ENCODE measurements around the gene PID1. TPM values are rescaled to one million over a fixed set of nuclear protein-coding genes. Genes with fewer than 3 reads are reported as not detected.

PID1 gene
- total RNA-seq, 4 donors from 2014 or later: 1.0 to 33.0 (median 8.4) TPM

DNA sequence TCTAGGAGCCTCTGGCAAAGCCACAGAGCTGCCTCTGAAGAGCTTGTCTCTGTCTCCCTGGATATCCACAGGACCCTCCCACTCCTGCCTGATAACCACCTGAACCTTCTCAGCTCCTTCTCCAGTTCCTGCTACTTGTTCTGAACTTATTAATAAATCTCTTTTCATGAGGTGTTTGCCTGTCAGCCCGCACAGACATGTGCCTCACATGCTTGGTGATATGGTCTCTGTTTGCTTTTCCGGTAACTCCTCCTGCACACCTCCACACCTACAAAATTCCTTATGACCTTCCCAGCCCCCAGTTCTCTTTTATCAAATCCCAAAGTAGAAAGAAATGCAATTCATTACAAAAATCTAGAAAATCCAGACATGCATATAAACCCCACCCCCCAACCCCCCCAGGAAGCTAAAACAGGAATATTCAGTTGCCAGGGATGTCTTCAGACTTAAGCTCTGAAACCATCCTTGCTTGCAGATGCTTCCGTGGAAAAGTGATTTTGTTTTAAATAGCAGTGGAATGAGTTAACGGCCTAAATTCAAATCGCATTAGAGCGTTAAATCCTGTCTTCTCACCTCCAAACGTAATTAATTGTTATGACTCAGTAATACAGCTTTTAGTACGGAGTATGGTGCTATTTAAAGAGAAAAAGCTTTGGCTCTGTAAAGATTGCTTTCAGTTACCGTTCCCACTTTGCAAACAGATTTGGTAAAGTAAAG, 2.1 kb upstream of the PID1 start:
- H3K4me1 ChIP-seq: peaks cover 0 to 40% (median 14%) of the 10 kb centered on the region in 3 donors
- peak overlapping the region in 1 of 4 donors; percentile 37 for H3K27ac ChIP-seq
- DNase-seq: no peak
- 14 to 26% methylated on average over 9 of the region's 9 CpGs for WGBS, 2 donors
- H3K4me3 ChIP-seq: peak overlapping the region in 3 of 4 donors; percentile 5 to 51 (median 29)
- TF ChIP-seq, protein P1, sequence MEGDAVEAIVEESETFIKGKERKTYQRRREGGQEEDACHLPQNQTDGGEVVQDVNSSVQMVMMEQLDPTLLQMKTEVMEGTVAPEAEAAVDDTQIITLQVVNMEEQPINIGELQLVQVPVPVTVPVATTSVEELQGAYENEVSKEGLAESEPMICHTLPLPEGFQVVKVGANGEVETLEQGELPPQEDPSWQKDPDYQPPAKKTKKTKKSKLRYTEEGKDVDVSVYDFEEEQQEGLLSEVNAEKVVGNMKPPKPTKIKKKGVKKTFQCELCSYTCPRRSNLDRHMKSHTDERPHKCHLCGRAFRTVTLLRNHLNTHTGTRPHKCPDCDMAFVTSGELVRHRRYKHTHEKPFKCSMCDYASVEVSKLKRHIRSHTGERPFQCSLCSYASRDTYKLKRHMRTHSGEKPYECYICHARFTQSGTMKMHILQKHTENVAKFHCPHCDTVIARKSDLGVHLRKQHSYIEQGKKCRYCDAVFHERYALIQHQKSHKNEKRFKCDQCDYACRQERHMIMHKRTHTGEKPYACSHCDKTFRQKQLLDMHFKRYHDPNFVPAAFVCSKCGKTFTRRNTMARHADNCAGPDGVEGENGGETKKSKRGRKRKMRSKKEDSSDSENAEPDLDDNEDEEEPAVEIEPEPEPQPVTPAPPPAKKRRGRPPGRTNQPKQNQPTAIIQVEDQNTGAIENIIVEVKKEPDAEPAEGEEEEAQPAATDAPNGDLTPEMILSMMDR (IDR thresholded peaks at IDR 0.05): no peak
- TF ChIP-seq POLR2A (IDR thresholded peaks at IDR 0.05): no peak
- H3K36me3 ChIP-seq: no peaks in the 10 kb centered on the region
- no peaks in the 10 kb centered on the region for H3K9me3 ChIP-seq
- H3K27me3 ChIP-seq: peaks cover 0 to 38% (median 0%) of the 10 kb centered on the region in 4 donors
- intact Hi-C loops (cut with DNase I): no loop called here

DNA sequence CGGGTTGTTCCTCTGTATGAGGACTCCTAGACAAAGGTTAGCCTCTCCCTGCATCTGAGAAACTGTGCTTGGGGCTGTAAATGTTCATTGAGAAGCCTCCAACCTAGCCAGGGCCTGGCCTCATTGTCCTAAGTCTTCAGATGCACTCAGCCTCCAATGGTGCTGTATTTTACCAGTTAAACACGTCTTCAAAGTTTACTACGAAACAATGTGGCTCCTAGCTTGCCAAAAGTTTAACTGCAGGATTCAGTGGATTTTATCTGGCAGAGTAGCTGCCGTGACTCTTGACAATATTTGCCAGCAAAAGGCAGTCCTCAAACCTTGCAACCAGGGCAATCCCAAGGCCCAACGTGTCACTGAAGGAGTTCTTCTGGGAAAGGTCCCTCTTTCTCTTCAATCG, 1.1 kb downstream of the PID1 start:
- H3K36me3 ChIP-seq: no peaks in the 10 kb centered on the region
- H3K27me3 ChIP-seq: peaks cover 0 to 38% (median 0%) of the 10 kb centered on the region in 4 donors
- peak overlapping the region; percentile 4 to 85 (median 66) for H3K27ac ChIP-seq
- H3K4me1 ChIP-seq: peaks cover 0 to 50% (median 14%) of the 10 kb centered on the region in 3 donors
- TF ChIP-seq, protein P1 (IDR thresholded peaks at IDR 0.05): no peak
- no peak for TF ChIP-seq POLR2A (IDR thresholded peaks at IDR 0.05)
- intact Hi-C loops (cut with DNase I): no loop called here
- no peaks in the 10 kb centered on the region for H3K9me3 ChIP-seq
- DNase-seq: no peak
- peak overlapping the region; percentile 49 to 81 (median 57) for H3K4me3 ChIP-seq
- 14 to 37% methylated on average over 4 to 6 of the region's 6 CpGs for WGBS, 2 donors

DNA sequence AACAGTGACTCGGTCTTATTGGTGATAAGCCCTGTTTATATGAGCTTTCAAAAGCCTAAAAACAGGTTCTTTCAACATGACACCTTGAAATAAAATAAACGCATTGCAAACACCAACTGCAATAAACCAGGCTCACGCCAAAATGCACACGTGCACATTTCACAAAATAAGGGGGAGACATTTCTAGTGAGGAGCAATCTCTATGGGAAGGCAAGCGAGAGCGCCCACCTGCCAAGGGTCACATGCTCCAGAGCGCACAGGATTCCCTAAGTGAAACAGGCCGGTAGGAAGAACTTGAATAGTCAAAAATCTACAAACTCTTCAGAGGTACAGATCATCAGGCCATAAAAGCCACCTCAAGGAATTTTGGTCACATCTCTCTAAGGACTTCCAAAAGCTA, 1.9 kb downstream of the PID1 start:
- H3K36me3 ChIP-seq: no peaks in the 10 kb centered on the region
- H3K27me3 ChIP-seq: peaks cover 0 to 38% (median 0%) of the 10 kb centered on the region in 4 donors
- DNase-seq: no peak
- 79 to 87% methylated on average over 8 of the region's 8 CpGs for WGBS, 2 donors
- H3K4me1 ChIP-seq: peaks cover 0 to 49% (median 14%) of the 10 kb centered on the region in 3 donors
- TF ChIP-seq POLR2A (IDR thresholded peaks at IDR 0.05): no peak
- TF ChIP-seq, protein P1 (IDR thresholded peaks at IDR 0.05): no peak
- intact Hi-C loops (cut with DNase I): no loop called here
- peak overlapping the region; percentile 4 to 85 (median 66) for H3K27ac ChIP-seq
- H3K9me3 ChIP-seq: no peaks in the 10 kb centered on the region
- peak overlapping the region; percentile 49 to 81 (median 57) for H3K4me3 ChIP-seq

DNA sequence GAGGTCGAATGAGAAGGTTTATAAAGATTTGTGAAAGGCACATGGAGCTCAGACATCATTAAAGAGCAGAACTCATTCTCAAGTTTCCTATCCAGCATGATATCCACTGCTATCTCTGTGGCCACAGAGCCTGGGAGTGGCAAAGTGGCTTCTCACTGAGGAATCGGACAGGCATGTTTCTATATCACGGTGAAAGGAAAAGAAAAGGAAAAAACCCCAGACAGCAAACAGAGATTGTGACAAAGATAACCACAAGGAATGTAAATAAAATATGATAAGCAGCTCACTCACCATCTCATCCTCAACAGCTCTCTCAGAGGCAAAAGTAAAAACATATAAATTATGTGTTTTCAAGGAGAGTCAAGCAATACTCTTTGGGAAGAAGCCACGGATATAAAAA, 2.5 kb downstream of the PID1 start:
- intact Hi-C loops (cut with DNase I): no loop called here
- peaks cover 0 to 44% (median 14%) of the 10 kb centered on the region in 3 donors for H3K4me1 ChIP-seq
- H3K4me3 ChIP-seq: peak overlapping the region in 3 of 4 donors; percentile 49 to 81 (median 65)
- 51 to 65% methylated on average over 4 of the region's 4 CpGs for WGBS, 2 donors
- H3K9me3 ChIP-seq: no peaks in the 10 kb centered on the region
- no peak for TF ChIP-seq POLR2A (IDR thresholded peaks at IDR 0.05)
- TF ChIP-seq, protein P1 (IDR thresholded peaks at IDR 0.05): no peak
- DNase-seq: no peak
- no peaks in the 10 kb centered on the region for H3K36me3 ChIP-seq
- H3K27me3 ChIP-seq: peaks cover 0 to 38% (median 0%) of the 10 kb centered on the region in 4 donors
- peak overlapping the region in 2 of 4 donors; percentile 20 to 62 for H3K27ac ChIP-seq

DNA sequence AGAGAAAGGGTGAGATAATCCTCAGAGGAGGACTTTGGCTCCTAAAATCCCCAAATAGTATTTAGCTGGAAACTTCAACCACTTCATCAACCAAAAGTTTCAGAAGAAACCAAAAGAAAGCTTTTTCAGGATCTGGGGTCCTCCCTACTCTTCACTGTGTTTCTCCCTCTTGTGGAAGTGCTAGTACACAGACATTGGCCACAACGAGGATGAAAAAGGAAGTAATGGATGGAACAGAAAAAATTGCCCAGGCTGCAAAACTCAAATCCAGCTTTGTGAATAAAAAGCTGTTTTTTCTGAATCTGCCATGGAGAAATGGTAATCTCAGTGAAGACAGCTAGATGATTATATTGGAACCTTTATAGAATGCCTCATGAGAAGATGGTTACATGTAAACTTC, 4.0 kb downstream of the PID1 start:
- TF ChIP-seq, protein P1 (IDR thresholded peaks at IDR 0.05): no peak
- TF ChIP-seq POLR2A (IDR thresholded peaks at IDR 0.05): no peak
- intact Hi-C loops (cut with DNase I): no loop called here
- H3K4me3 ChIP-seq: peak overlapping the region in 2 of 4 donors; percentile 65 to 81

More for the DNA sequence above, 4.0 kb downstream of the PID1 start:
- H3K27me3 ChIP-seq: peaks cover 0 to 29% (median 0%) of the 10 kb centered on the region in 4 donors
- peaks cover 0 to 29% (median 4%) of the 10 kb centered on the region in 3 donors for H3K4me1 ChIP-seq
- peak overlapping the region in 2 of 4 donors; percentile 62 to 74 for H3K27ac ChIP-seq
- H3K36me3 ChIP-seq: no peaks in the 10 kb centered on the region
- DNase-seq: no peak
- no peaks in the 10 kb centered on the region for H3K9me3 ChIP-seq
- WGBS, 2 donors: 29 to 44% methylated on average over 1 of the region's 1 CpG

Measured in esophagus squamous epithelium (tissue), 5 donors.